GM18508 (cell line): Measurements from ENCODE around the gene RBM3.

Experiments used
- ATAC-seq: cut with Tn5 transposase; IDR thresholded peaks from one replicate; pipeline ENCODE4 v1.9.1; 2021; ENCODE audit warnings: moderate number of reproducible peaks; ENCODE audit not compliant: insufficient read depth, unreplicated experiment

Gene RBM3

DNA sequence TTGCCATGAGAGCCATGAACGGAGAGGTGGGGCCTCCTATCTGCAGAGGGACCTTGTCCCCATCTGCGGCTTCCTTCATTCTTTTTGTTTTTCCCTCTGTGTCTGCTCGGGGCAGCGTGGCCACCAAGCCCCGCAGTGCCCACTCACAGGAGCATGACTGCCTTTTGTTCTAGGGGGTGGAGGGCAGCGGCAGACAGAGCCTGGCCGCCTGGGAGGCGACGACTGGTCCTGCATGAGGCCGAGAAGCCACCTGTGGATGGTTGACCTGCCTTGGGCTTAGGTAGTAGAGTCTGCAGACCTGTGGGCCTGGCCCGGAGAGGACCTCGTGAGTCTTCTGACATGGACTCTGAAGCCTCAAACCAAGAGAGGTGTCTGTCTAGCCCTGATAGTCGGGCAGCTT, 1.4 kb downstream of the RBM3 start:
- no peak for ATAC-seq

- no peak for ATAC-seq
Observed at GRCh38 chrX:48576108-48576507, 1.8 kb downstream of the RBM3 start.

GRCh38 chrX:48578661-48579128, 4.4 kb downstream of the RBM3 start:
- no peak for ATAC-seq

GRCh38 chrX:48579259-48579658, 5.0 kb downstream of the RBM3 start:
- no peak for ATAC-seq

- no peak for ATAC-seq
Observed at GRCh38 chrX:48580662-48581061, 6.4 kb downstream of the RBM3 start.

- ATAC-seq = no peak
Observed at GRCh38 chrX:48584698-48585097, 10.4 kb downstream of the RBM3 start.

DNA sequence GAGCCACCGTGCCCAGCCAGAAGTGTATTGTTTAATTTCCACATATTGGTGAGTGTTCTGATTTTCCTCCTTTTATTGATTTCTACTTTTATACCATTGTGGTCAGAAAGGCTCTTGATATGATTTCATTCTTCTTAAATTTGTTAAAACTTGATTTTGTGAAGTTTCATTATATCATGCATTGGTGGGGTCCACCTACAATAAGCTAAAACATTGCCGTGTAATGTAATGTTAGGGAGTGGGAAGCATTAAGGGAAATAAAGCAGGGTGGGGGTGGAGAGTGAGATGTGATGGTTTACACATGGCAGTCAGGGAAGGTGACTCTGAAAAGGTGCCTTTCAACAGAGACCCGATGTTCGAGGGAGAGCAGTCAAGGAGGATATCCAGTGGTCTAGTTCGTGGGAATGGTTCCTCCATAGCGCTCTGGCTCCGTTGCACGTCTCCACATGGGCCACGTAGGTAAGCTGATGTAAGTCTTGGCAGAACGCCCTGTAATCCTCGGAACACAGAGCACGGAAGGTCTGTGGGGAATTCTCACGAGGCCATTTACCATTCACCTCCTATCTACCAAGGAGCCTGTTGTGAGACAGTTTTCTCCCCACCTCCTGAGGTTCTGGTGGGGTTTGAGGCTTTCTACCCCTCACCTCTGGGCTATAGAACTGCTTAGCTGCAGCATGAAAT, 15.3 kb downstream of the RBM3 start:
- ATAC-seq = no peak

DNA sequence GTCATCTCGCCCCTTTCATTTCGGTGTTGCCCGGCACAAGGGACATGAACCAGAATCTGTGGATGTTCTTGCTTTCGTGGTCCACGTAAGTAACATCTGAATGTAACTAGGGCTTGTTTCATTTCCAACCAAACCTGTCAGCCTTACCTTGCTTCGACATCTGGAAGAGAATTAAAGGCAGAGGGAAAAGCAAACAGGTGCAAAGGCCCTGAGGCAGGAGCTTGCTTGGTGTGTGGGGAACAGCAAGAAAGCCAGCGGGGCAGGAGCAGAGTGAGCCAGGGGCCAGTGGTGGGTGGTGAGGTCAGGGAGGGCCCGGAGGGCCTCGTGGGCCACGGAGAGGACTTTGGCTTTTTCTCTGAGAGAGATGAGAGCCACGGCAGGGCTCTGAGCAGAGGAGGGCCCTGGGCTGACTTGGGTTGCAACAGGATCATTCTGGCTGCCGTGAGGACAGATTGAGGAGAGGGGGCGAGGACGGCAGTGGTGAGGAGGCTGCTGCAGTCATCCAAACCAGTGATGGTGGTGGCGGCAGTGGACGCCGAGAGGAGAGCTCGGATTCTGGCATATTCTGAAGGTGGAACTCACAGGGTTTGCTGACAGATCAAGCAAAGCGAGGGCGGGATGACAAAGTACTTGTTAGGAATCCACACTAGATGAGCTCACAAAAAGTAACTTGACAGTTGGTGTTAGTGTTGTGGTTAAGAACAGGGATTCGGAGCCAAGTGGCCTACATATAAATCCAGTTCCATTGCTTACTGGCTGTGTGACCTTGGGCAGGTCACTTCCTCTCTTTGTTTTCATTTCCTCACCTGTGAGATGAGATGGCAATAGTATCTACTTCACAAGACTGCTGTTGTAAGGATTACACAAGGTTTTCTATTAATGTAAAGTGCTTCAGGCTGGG, 16.2 kb downstream of the RBM3 start:
- no peak for ATAC-seq

GRCh38 chrX:48591255-48591791, 17.0 kb downstream of the RBM3 start:
- ATAC-seq = no peak

GRCh38 chrX:48592971-48593370, 18.7 kb downstream of the RBM3 start:
- no peak for ATAC-seq

DNA sequence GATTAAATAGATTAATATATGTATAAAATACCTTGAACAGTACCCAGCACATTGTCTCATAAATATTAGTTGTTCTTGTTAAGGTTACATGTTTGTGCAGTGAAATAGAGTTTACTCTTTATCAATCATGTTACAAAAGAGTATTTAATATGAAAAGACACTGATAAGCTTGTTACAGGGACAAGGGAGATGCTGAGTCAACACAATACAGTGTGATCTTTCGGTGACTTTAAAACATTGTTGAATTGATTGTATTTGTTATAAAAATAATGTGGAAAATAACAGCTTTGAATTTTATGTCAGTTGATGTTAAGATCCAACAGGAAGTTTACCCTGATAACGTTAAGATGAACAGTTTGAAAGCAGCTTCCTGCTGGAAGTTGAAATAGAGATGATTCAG, 21.6 kb downstream of the RBM3 start:
- ATAC-seq = no peak

DNA sequence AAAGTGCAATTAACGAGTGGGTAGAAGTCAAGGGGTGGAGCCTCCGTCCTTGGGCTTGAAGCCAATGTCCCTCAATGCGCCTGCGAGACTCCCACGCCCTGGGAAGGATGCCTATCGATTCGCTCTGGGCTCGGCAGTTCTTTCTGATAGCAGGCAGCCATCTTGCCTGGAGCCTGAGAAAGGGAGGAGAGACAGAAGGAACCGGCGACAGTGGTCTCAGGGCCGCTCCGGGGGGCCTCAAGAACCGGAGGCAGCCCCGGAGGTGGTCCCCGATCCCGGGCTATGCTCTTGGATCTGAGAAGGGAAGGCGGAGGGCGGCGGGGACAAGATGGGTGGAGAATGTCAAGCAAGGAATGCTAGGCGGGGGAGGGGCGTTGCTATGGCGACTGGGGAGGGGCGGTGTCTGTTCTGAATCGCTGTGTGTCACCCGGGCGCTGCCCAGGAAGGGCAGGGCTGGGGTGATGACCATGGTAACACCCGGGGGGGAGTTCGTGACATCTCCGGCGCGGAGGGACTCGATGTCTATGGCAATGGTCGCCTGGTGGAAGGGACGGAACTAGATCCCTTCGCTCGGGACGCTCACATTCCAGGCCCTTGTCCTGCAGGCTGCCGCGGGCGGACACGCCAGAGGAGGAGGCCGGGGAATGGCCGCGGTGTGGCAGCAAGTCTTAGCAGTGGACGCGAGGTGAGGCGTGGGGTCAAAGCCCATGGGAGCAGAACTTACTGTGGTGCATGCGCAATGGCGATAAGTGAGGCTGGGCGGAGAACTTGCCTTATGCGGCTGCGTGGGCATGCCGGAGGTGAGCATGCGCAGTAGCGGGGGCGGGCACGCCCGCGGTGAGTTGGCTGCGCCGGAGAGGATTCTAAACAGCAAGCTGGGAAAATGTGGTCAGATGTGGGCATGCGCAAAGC, 23.3 kb downstream of the RBM3 start, which contains the start of gene WDR13:
TSS of gene WDR13 (plus strand) at position 140 of the 912 bp plus-strand sequence. CDS start at position 645, 505 bp downstream.
- no peak for ATAC-seq

GRCh38 chrX:48598614-48599013, 24.3 kb downstream of the RBM3 start:
- no peak for ATAC-seq

DNA sequence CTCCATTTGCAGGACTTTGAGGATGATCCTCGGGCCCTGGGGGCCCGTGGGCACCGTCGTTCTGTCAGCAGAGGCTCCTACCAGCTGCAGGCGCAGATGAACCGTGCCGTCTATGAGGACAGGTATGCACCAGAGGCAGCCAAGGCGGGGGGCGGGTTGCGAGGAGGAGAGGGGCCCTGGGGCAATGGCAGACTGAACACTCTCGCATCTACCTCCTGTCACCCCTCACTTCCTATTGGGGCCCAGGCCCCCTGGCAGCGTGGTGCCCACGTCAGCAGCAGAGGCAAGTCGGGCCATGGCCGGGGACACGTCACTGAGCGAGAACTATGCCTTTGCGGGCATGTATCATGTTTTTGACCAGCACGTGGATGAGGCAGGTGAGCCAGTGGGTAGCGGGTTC, 25.1 kb downstream of the RBM3 start:
- ATAC-seq = no peak

- ATAC-seq = no peak
Observed at GRCh38 chrX:48600226-48600625, 25.9 kb downstream of the RBM3 start.

DNA sequence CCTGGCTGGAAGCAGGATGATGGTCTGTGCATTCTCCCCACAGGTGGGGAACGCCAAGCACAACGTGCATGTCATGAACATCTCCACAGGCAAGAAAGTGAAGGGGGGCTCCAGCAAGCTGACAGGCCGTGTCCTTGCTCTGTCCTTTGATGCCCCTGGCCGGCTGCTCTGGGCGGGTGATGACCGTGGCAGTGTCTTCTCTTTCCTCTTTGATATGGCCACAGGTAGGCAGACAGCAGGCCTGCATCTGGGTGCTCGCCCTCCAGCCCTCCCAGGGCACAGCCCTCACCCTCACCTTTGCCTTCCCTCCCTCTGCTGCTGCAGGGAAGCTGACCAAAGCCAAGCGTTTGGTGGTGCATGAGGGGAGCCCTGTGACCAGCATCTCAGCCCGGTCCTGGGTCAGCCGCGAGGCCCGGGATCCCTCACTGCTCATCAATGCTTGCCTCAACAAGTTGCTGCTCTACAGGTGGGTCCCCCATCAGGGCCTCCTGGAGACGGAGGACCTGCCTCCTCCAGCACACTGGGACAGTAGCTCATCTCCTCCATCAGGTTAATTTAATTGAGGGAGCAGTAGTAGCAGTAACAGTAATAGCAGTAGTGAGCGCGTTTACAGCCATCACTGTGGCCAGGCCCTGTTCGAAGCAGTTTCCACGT, 27.6 kb downstream of the RBM3 start:
- no peak for ATAC-seq

DNA sequence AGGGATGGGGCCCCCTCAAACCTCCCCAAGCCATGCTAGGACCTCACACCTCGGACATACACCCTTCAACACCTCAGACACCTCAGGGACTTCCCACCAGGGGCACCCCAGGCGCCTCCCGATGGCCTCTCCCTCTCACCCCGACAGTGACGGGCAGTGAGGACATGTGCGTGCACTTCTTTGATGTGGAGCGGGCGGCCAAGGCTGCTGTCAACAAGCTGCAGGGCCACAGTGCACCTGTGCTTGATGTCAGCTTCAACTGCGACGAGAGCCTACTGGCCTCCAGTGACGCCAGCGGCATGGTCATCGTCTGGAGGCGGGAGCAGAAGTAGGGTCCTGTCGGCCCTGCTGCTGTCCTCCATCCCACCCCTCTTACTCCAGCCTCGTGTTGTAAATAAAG, 30.4 kb downstream of the RBM3 start:
- ATAC-seq = no peak

GRCh38 chrX:48606091-48606490, 31.8 kb downstream of the RBM3 start:
- no peak for ATAC-seq

DNA sequence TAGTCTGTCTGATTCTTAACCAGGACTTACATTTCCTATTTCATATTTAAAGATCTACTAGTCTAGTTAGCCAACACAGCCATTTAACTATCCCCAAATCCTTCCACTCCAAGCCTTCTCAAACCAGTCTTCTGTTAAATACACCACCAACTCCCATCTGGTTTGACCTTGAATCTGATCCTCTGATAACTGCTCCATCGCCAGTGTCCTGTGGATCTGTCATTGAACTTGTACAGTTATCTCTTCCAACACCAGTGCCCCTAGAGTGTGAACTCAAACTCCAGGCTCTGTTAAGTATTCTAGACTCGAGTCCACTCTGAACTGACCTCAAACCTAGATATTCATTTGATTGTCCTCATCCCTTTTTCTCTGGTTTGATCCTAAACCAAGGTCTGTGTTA, 37.4 kb downstream of the RBM3 start:
- no peak for ATAC-seq
